Fibroblast of skin of right biceps (primary cell): ENCODE data around the gene CATSPER4.
"Not testable (repeated sequence)": the region's sequence is repeated elsewhere in the genome, so short reads cannot be mapped to it uniquely, and the experiment has no call there.

Experiments
- DNase-seq: peaks from one replicate; pipeline ENCODE4 v3.0.0-alpha.2; 2013

CATSPER4 gene

DNA sequence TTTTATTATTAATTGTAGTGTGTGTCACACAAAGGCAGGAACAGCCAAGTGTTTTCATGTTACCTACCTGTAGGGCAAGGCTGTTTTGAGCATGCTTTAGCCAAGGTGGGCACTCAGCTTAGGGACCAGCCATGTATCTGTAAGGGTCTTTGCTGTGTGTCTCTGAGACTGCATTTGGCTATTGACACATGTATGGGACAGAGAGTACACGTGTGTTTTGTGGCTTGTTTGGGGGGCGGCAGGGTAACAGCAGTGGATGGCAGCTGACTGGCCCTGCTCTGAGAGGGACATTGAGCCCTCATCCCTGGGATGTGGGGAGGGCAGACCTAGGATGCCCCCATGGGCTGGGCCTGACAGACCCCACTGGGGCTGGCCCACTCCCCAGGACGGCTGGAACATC, 6.9 kb downstream of the CATSPER4 start:
- no peak for DNase-seq

DNA sequence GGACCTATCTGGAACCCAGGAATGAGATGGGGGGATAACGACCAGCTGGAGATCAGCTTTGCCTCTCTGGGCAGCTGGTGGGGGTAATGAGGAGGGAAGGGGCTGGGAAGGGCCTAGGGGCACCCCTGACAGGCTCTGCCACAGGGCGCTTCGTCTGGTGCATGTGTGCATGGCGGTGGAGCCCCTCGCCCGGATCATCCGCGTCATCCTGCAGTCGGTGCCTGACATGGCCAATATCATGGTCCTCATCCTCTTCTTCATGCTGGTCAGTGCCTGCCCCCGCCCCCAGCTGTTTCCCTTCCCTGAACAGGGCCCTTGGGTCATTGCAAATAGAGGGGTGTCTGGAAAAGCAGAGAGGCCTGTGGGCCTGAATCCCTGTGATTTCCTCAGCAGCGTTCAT, 7.4 kb downstream of the CATSPER4 start:
- DNase-seq = no peak

DNA sequence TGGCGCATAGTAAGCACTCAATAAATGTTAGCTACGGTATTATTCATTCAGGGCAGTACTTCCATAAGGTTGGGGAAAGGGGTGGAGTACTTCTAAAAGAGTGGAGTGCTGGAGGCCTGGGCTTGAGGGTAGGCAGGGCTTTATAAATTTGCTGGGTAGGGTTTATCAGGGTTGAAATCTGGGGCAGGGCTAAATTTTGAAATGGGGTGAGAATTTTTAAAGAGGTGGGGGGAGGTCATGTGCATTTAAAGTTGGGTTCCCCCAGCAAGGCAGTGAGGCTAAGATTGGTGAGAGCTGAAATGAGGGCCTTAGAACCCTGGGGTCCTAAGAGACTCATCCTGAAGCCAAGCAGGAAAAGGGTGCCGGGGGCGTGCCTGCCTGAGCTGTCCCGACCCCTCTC, 10.0 kb downstream of the CATSPER4 start:
- no peak for DNase-seq

DNA sequence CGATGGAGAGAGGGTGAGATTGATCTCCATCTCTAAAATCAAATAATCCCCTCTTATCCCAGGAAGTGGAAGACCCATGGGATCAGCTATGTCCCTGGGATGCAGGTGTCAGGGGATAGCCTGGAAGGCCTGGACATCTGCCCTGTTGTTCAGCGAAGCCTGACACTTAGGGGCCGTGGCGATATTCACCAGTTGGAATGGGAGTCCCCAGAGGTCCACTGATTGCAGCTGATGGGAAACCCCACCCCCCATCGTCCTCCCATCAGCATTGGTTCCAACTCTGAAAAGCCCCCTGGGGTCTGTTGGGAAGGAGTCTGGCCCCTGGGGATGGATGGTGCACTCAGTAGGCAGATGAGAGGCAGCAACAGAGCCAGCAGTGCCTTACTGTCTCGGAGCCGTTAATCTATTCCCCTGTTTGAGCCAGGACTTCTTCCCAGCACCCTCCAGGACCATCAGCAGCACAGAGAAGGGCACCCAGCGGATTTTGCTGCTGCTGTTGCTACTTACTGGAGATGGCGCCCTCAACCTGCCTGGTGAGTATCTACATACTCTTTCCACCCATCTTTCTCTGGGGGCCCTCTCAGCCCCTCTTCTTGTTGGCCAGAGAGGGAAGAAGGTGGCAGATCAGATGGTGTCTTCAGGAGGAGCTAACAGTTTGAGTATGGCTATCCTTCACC, 13.4 kb downstream of the CATSPER4 start:
- DNase-seq = no peak

DNA sequence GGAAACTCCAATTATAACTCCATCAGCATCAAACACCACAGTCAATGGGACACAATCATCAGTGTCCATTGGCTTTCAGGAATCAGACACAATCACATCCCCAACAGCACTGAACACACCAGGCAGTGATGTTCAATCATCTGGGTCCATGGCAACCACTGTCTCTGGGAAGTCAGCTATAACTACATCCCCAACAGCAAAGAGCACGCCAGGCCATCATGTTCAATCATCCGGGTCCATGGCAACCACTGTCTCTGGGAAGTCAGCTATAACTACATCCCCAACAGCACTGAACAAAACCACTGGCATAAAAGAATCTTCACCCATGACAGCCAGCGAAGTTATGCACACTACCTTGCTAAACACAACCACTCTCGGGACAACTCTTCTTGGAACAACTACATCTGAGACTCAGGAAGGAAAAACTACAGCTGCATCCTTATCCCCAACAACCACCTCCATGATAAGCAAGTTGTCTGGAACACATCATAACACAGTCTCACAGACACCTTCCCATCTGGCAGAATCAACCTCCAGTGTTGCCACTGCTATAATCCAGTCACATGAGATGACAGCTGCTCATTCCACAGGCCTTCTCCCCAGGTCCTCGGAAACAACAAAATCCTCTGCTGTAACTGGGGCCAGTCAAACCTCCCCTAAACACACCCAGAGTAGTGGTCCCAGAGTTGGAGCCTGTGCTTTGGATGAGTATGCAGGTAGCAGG, 19.9 kb downstream of the CATSPER4 start:
- DNase-seq = no peak

DNA sequence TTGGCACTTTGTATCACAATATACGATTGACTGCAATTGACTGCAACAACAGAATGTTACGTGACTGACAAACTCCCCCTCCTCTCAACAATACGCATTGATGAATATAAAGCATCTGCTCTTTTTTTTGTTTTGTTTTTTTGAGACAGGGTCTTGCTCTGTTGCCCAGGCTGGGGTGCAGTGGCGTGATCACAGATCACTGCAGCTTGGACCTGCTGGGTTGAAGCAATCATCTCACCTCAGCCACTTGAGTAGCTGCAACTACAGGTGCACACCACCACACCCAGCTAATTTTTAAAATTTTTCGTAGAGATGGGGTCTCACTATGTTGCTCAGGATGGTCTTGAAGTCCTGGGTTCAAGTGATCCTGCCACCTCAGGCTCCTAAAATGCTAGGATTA, 22.3 kb downstream of the CATSPER4 start:
- no peak for DNase-seq

DNA sequence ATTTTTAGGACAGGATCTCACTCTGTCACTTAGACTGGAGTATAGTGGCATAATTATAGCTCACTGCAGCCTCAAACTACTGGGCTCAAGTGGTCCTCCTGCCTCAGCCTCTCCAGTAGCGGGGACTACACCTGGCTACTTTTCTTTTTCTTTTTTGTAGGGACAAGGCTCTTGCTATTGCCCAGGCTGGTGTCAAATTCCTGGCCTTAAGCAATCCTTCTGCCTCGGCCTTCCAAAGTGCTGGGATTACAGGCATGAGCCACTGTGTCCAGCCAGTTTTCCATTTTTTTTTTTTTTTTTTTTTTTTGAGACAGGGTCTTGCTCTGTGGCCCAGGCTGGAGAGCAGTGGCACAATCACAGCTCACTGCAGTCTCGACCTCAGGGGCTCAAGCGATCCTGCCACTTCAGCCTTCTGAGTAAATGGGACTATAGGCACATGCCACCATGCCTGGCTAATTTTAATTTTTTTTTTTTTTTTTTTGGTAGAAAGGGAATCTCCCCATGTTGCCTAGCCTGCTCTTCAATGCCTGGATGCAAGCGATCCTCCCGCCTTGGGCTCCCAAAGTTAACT, 23.0 kb downstream of the CATSPER4 start:
- DNase-seq = no peak

DNA sequence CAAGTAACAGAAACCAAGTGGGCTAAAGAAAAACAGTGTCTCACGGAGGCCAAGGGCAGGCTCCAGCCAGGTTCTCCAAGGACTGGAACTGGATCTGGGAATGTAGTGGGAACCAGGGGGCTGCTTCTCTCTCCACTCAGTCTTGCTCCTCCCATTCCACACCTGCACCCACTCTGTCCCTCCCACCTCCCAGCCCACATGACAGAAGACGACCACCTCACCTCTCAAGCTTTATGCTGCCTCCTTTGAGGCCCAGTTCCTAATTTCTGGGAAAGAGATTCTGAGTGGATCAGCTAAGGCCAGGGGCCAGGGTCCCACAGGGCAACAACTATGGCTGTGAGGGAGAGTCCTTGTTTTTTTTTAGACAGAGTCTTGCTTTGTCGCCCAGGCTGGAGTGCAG, 24.8 kb downstream of the CATSPER4 start:
- DNase-seq = no peak

DNA sequence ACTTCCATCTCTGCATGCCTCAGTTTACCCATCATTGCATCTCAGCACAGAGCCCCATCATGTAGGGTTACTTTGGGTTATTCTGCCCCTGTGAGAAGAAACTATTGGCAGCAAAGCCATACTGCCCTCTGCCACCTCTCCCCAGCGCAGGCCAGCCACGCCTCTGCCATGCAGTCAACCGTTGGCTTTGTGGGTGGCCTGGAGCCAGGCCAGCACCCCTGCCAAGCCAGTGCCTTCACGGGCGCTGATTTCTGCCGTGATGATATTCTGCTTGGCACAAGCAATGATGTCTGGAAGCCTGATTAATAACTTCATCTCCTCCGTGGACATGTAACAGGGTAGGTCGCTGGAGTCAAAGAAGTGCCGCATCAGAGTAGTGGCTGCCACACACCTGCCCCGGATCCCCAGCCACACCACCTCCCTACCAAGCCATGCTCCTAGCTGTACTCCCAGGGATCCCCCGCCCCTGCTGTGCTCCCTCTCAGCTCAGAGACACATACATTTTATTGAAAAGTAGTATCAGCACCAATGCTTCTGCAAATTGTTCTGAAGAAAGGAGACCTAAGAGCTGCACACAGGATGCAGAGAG, 28.6 kb downstream of the CATSPER4 start:
- DNase-seq = no peak

DNA sequence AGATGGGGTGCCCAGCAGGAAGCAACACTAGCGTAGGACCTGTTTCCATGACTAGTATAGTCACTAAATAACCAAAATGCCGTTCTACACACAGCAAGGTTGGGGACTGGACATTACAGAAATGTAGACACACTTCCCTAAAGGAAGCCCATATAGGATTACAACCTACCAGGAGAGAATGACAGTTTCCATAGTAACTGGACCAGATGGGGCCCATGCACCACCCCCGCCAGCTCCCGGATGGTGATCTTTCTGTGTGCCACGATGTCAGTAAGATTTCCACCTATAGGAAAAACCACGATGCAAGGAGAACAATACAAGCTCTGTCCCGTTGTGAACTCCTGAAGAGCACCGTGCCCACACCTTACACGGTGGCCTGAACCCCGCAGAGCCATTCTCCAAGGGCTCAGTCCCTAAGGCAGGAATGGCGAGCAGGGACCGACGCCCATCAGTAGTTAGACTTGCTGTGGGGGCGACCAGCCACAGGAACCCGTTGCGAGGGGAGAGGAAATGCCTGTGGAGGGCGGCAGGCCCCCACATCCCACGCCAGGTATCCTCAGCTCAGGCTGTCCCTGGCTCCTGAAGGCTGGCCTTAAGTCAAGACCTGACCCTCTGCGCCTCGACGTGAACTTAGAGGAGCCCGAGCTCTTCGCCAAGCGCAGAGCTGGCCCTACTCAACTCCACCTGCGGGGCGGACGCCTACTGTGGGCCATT, 30.0 kb downstream of the CATSPER4 start:
- DNase-seq = no peak

DNA sequence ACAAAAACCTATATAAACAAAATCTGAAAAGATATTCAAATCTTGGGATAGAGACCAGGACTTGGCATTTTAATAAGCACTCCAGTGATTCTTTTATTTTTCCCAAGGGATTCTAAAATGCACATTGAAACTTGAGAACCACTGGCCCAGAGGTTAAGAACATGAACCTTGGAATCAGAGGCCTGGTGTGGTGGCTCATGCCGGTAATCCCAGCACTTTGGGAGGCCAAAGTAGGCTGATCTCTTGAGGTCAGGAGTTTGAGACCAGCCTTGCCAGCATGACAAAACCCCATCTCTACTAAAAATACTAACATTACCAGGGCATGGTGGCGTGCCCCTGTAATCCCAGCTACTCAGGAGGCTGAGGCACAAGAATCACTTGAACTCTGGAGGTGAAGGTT, 30.7 kb downstream of the CATSPER4 start:
- DNase-seq = no peak

DNA sequence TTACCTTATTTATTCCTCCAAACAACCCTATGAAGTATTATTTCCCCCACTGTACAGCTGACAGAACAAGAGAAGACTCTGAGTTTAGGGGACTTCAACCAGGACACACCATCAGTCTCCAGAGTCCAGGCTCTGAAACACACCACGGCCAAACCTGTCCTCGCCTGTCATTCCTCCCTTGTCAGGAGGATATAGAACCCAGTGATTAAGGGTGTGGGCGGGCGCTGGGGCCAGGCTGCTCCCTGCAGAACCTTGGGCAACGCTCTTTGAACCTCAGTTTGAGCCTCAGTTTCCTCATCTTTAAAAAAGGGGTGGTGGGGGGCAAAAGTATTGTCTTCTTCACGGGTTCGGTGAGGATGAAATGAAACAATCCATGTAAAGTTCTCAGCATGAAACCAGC, 34.2 kb downstream of the CATSPER4 start:
- no peak for DNase-seq

DNA sequence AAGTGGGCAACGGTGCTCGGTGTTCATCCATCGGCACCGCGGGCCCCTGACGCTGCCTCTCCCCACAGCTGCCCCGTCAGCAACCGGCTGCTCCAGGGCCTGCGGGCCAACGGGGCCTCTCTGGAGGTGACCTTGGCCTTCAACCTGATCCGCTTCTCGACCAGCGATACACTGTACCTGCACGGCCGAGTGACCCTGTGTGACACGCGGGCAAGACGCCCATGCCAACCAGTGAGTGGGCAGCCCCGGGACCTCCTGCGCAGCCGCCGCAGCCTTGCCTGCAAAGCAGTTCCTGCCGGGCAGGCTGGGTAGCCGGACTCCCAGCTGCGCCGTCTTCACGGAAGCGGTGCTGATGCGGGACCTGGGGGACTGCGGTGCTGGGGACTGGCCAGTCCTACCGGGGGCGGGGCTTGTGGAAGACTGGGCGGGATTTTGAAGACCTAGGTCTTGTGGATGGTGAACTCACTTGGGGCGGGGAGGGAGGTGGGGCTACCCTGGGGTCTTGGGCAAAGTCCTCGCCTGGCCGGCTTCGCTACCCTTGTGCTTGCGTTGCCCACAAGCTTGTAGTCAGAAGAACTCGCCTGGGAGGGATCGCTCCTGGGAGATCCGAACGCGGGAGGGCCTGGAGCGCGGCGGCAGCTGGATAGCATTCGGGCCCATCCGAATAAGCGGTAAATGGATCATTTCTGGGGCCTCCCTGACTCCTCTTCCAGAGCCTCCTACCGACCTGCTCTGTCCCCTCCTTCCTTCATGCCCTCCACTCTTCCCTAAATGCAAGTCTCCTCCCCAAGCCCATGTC, 34.8 kb downstream of the CATSPER4 start:
- peak; percentile 16 for DNase-seq

DNA sequence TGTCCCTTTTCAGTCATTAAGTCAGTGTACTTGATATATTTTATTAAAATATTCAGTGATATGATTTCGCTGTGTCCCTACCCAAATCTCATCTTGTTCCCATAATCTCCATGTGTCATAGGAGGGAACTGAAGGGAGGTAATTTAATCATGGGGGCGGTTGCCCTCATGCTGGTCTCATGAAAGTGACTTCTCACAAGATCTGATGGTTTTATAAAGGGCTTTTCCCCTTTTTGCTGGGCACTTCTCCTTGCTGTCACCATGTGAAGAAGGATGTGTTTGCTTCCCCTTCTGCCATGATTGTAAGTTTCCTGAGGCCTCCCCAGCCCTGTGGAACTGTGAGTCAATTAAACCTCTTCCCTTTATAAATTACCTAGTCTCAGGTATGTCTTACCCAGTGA, 40.3 kb downstream of the CATSPER4 start:
- DNase-seq = not testable (repeated sequence)

DNA sequence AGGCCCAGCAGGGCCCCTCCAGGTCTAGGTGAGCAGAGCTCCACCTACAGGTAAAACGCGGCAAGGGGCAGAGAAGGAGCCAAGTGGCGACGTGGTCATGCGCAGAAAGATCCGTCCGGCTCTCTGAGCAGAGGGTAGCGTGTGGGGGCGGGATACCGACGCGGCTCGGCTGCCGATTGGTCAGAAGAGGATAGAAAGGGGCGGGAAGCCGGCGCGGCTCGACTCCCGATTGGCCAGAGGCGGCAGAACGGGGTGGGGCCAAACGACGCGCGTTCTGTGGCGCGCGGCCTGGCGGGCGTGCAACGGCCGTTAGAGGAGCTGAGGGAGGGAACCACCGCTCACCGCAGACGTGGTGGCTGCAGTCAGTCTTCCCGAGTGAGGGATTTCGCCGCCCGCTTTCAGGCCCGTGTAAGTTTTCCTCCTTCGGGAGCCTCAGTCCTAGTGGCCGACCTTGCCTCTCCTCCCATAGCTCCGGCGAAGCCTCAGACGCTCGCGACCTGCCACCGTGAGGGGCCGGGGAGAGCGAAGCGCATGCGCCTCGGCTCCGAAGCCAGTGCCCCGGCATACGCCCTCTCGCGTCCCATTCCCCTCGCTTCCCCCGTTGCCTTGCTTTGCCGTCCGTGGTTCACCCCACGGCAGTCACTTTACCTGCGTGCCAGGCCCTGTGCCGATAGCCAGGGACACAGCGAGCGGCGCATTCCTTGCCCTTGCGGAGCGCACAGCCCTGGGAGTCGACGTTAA, 43.7 kb downstream of the CATSPER4 start, which contains the start of gene CEP85:
CEP85 (plus strand) TSS at position 298 of the 741 bp plus-strand sequence. CDS start 5,584 bp downstream, outside the sequence.
- peak; percentile 97 for DNase-seq

DNA sequence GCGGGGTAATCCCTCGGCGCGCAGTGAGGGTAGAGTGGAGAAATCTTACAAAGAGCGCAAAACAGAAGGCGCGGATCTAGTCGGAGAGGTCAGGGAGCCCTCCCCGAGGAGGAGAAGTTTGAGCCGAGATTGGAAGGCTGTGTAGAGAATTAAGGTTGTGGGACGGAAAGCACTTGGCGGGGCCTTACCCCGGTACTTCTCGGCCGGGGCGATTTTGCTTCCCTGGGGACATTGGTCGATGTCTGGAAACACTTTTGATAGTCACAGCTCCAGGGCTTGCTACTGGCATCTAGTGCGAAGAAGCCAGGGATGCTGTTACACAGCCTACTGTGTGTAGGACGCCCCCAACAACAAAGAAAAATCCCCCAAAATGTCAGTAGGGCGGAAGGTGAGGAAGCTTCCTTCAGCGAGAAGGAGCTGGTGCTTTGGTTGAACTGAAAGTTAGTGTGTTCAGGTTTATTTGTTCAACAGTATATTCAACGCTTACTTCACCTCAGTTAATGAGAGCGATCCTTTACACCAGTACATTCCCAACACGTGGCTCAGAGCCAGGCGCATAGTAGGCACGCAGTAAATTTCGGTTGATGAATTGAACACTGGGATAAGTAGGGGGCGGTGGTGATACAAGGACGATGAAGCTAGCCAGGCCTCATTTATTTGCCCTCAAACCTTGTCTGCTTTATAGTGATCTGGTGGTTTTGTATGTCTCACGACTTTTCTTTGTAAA, 44.4 kb downstream of the CATSPER4 start:
- DNase-seq = peak; percentile 33

DNA sequence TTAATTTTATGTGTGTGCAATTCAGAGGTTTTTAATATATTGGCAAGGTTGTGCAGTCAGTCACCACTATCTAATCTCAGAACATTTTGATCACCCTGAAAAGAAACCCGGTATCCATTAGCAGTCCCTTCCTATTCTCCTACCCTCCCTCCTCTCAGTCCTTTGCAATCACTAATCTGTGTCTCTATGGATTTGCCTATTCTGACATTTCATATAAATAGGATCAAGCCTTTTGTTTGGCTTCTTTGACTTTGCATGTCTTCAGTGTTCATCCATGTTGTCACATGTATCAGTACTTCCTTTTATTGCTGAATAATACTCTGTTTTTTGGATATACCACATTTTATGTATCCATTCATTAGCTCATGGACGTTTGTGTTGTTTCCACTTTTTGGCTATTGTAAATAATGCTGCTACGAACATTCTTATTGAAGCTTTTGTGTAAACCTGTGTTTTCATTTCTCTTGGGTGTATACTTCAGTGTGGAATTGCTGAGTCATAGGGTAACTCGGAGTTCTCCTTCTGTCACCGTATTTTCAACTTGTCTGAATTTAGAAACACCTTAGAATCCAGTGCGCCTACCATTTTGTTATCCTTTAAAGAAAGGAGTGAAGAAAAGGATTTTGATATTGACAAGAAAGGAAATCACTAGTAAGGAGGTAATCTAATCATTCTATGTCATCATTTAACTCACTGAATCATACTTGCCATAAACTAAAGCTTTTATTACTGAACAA, 47.0 kb downstream of the CATSPER4 start:
- no peak for DNase-seq

DNA sequence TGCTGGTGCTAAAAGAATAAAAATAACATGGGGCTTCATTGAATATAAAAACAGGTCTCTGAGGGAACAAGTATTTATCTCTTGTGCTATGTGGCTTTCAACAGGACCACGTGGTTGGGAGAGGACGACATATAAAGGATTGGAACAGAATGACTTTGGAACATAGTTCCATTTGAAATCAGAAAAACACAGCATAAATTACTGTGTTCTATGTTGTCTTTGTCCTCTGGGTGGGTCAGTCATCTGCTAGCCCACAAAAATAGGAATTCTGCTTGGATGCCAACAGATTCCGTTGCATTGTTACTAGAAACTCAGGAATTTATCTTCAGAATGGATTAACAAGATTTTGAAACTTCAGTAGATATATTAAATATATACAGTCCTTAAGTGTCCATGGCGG, 49.5 kb downstream of the CATSPER4 start:
- DNase-seq = peak; percentile 10
